Endothelial cell of umbilical vein (primary cell): ENCODE measurements around the gene DCP2. TPM values are rescaled to one million over a fixed set of nuclear protein-coding genes. Genes with fewer than 3 reads are reported as not detected.

Experiments
- BruUV-seq: library from RNA; stranded (reverse); fragments of 400-500 nt; replicated peaks from 2 replicates; lab custom pipeline; 2021; lab: Mats Ljungman, UMichigan
- CTCF ChIA-PET: fragments of 300-600, 350-600 bp; sonication (Branson Sonifier 250); formaldehyde crosslinking; loops from one replicate; lab custom pipeline; 2021; ENCODE audit warnings: antibody characterized with exemption, inconsistent platforms; lab: Charles Lee
- POLR2A ChIA-PET: fragments of 300-600, 350-600 bp; sonication (Branson Sonifier 250); formaldehyde crosslinking; loops from one replicate; lab custom pipeline; 2021; ENCODE audit warnings: antibody characterized with exemption, inconsistent platforms; lab: Charles Lee
- DNase-seq: peaks from one replicate; pipeline ENCODE4 v3.0.0-alpha.2; 2011; ENCODE audit warnings: low read depth, low spot score
- FAIRE-seq: peaks from 2 replicates; lab custom pipeline; 2011; peaks lifted over from hg19 to GRCh38; lab: Jason Lieb, UNC
- H2AFZ ChIP-seq: 2 replicates; pipeline ENCODE4 v1.6.0; 2012; ENCODE audit warnings: low read depth, low read length, control low read depth, inconsistent platforms
- H3K27ac ChIP-seq: 2 replicates; pipeline ENCODE4 v1.5.1; 2011; ENCODE audit warnings: low read depth, mild to moderate bottlenecking, control low read depth, low read length, moderate library complexity; ENCODE audit not compliant: insufficient read depth
- H3K27me3 ChIP-seq, 2 experiments: 2 replicates each; pipeline versions ENCODE4 v1.6.0 to v1.6.1; 2011; ENCODE audit warnings: low read length in 2 of 2, mixed read lengths in 1 of 2; ENCODE audit not compliant: control insufficient read depth in 2 of 2, insufficient read depth in 2 of 2
- H3K36me3 ChIP-seq, 2 experiments: 2 replicates in 1 of 2; 3 replicates in 1 of 2; pipeline ENCODE4 v1.5.1; 2011; ENCODE audit warnings: low read length in 2 of 2, mild to moderate bottlenecking in 1 of 2, moderate library complexity in 1 of 2; ENCODE audit not compliant: control insufficient read depth in 2 of 2, insufficient read depth in 2 of 2; ENCODE audit errors: extremely low read depth in 1 of 2
- H3K4me1 ChIP-seq: 3 replicates; pipeline ENCODE4 v1.5.1; 2011; ENCODE audit warnings: mild to moderate bottlenecking, low read length; ENCODE audit not compliant: control insufficient read depth, insufficient read depth; ENCODE audit errors: extremely low read depth
- H3K4me2 ChIP-seq: 2 replicates; pipeline ENCODE4 v1.6.1; 2011; ENCODE audit warnings: low read length, control low read depth, mixed read lengths; ENCODE audit not compliant: insufficient read depth
- H3K4me3 ChIP-seq, 3 experiments: fragments of 200-600 bp in 1 of 3; sonication (generic), shearing (Covaris generic) in 1 of 3; replicated peaks in 1 of 3; 2 replicates each; pipeline ENCODE4 v1.5.1; 2011 to 2016; ENCODE audit warnings: control low read depth in 3 of 3, low read length in 3 of 3, mild to moderate bottlenecking in 2 of 3, inconsistent platforms in 1 of 3, low read depth in 1 of 3, moderate library complexity in 1 of 3; ENCODE audit not compliant: insufficient read depth in 1 of 3
- H3K79me2 ChIP-seq: 2 replicates; pipeline ENCODE4 v1.6.0; 2012; ENCODE audit warnings: low read length, inconsistent platforms; ENCODE audit not compliant: control insufficient read depth, insufficient read depth
- H3K9ac ChIP-seq: replicated peaks from 2 replicates; pipeline ENCODE3; 2011; ENCODE audit warnings: low read length, control low read depth; ENCODE audit not compliant: insufficient read depth; ENCODE audit errors: extremely low read depth
- H3K9me1 ChIP-seq: replicated peaks from 3 replicates; pipeline ENCODE4 v1.6.0; 2011; ENCODE audit warnings: mild to moderate bottlenecking, low read length; ENCODE audit not compliant: control insufficient read depth, insufficient read depth; ENCODE audit errors: extremely low read depth
- H3K9me3 ChIP-seq: replicated peaks from 2 replicates; pipeline ENCODE4 v1.5.1; 2012; ENCODE audit warnings: low read length, inconsistent platforms; ENCODE audit not compliant: control insufficient read depth, insufficient read depth
- H4K20me1 ChIP-seq: replicated peaks from 2 replicates; pipeline ENCODE3; 2011; ENCODE audit warnings: mild to moderate bottlenecking, low read length; ENCODE audit not compliant: control insufficient read depth, insufficient read depth; ENCODE audit errors: extremely low read depth
- CTCF ChIP-seq, 2 donors: IDR thresholded peaks; 1 replicate in 1 of 2; 2 replicates in 1 of 2; pipeline ENCODE4 v1.5.1; 2011; ENCODE audit warnings: low read length in 2 of 2, mild to moderate bottlenecking in 2 of 2, moderate library complexity in 2 of 2, control low read depth in 1 of 2, inconsistent platforms in 1 of 2, low read depth in 1 of 2; ENCODE audit not compliant: insufficient read depth in 1 of 2; ENCODE audit errors: extremely low read depth in 1 of 2
- GATA2 ChIP-seq: IDR thresholded peaks from 2 replicates; pipeline ENCODE4 v1.7.0; 2011; ENCODE audit warnings: low read depth, mild to moderate bottlenecking, moderate library complexity, mixed read lengths, low read length; ENCODE audit not compliant: insufficient read length, insufficient read depth
- JUN ChIP-seq: IDR thresholded peaks from 2 replicates; pipeline ENCODE4 v1.6.1; 2011; ENCODE audit warnings: borderline replicate concordance, low read depth; ENCODE audit not compliant: insufficient read length, insufficient read depth
- MAX ChIP-seq: IDR thresholded peaks from 2 replicates; pipeline ENCODE4 v1.6.1; 2011; ENCODE audit not compliant: insufficient read depth, insufficient read length
- MYC ChIP-seq: IDR thresholded peaks from one replicate; pipeline ENCODE4 v1.6.1; 2011; ENCODE audit warnings: mild to moderate bottlenecking, low read depth, low read length
- POLR2AphosphoS5 ChIP-seq: IDR thresholded peaks from 2 replicates; pipeline ENCODE4 v1.6.1; 2012; ENCODE audit warnings: low read depth, mild to moderate bottlenecking, control low read depth, low read length, moderate library complexity; ENCODE audit not compliant: insufficient read depth
- dilution Hi-C: fragments of 300-500 bp; cut with MboI; formaldehyde crosslinking; loops from one replicate; pipeline ENCODE4 v1.15.0; 2019; ENCODE audit warnings: low sequenced_read_pairs; ENCODE audit not compliant: extremely low pct_ligation_motif_present
- intact Hi-C: fragments of 100-400 bp; cut with micrococcal nuclease; formaldehyde crosslinking; loops from one replicate; pipeline ENCODE4 v1.10.0; 2022
- polyA plus RNA-seq, 4 experiments: library from polyadenylated mRNA; depleted of rRNA in 3 of 4; stranded (reverse) in 3 of 4; unstranded in 1 of 4; fragments of >200 nt; gene quantifications; 2 replicates each; pipeline versions ENCODE4 v1.2.1 to v1.2.3, GENCODE V29; 2011 to 2012; ENCODE audit warnings: missing spikeins in 1 of 4
- total RNA-seq: library from RNA; stranded (reverse); gene quantifications from 2 replicates; pipeline ENCODE4 v1.2.3, GENCODE V29; 2021

Gene DCP2
- total and polyA plus RNA-seq, 2 donors (not counting 3 experiments of a cell fraction or from before 2014, with no cell fraction given), result 11.3 to 60.0 TPM

- H3K9me1 ChIP-seq, result no peaks in the 10 kb centered on the region
- intact Hi-C loops, result no loop called here
- H3K79me2 ChIP-seq, result no peaks in the 10 kb centered on the region
- dilution Hi-C loops, result no loop called here
- no peak overlapping the region for H3K9ac ChIP-seq
- H4K20me1 ChIP-seq, result no peaks in the 10 kb centered on the region
- H3K9me3 ChIP-seq, result no peaks in the 10 kb centered on the region
- POLR2A ChIA-PET, result no interaction called here
- BruUV-seq, result no TSS peak
- no peaks in the 10 kb centered on the region for H3K27me3 ChIP-seq
- TF ChIP-seq POLR2AphosphoS5 (no peak), CTCF (IDR thresholded peaks at IDR 0.05; ENCODE audit: extremely low read depth in 1 of 2, insufficient read depth in 1 of 2, low read depth in 1 of 2, low read length in 2 of 2) (no peak), GATA2 (no peak), MAX (no peak), JUN (no peak), MYC (no peak)
- H3K4me2 ChIP-seq, result no peak overlapping the region
- peaks cover 27% of the 10 kb centered on the region for H3K4me1 ChIP-seq
- no peak for FAIRE-seq
- H3K27ac ChIP-seq, result no peak overlapping the region
- H3K4me3 ChIP-seq, result no peak overlapping the region
- no peak for DNase-seq
- H3K36me3 ChIP-seq, result peaks cover 0 to 9% of the 10 kb centered on the region in 2 experiments
- CTCF ChIA-PET, result interaction anchor here (1.1 kb wide), 1 partner anchor 8 kb away, joined by 4 read pairs; no protein-coding TSS in a partner anchor
- no peak overlapping the region for H2AFZ ChIP-seq
Observed at GRCh38 chr5:113048931-113049330, 72.3 kb downstream of the DCP2 start.
